GM18505 (cell line): ENCODE measurements around the gene UNC119.
"Not testable (repeated sequence)": the region's sequence is repeated elsewhere in the genome, so short reads cannot be mapped to it uniquely, and the experiment has no call there.

Experiments
- ATAC-seq: cut with Tn5 transposase; IDR thresholded peaks from one replicate; pipeline ENCODE4 v1.9.1; 2021; ENCODE audit not compliant: unreplicated experiment
- POLR2A ChIP-seq: IDR thresholded peaks from 4 replicates; pipeline ENCODE4 v1.6.1; 2011; ENCODE audit warnings: borderline replicate concordance; ENCODE audit not compliant: insufficient read depth, insufficient read length; ENCODE audit errors: extremely low read depth

UNC119 gene

GRCh38 chr17:28529013-28529400 lies 23.4 kb downstream of the UNC119 start:
- no peak for TF ChIP-seq POLR2A
- ATAC-seq: no peak

GRCh38 chr17:28528327-28529012 lies 24.0 kb downstream of the UNC119 start:
- no peak for TF ChIP-seq POLR2A
- ATAC-seq: no peak

GRCh38 chr17:28527859-28528258 lies 24.6 kb downstream of the UNC119 start:
- TF ChIP-seq POLR2A: no peak
- ATAC-seq: no peak

GRCh38 chr17:28527181-28527681 lies 25.2 kb downstream of the UNC119 start:
- TF ChIP-seq POLR2A: no peak
- ATAC-seq: no peak

GRCh38 chr17:28526381-28526780 lies 26.0 kb downstream of the UNC119 start:
- ATAC-seq: no peak
- TF ChIP-seq POLR2A: no peak

- no peak for TF ChIP-seq POLR2A
- no peak for ATAC-seq
Observed at GRCh38 chr17:28524476-28525424, 27.7 kb downstream of the UNC119 start.

- ATAC-seq: no peak
- no peak for TF ChIP-seq POLR2A
Observed at GRCh38 chr17:28523876-28524275, 28.5 kb downstream of the UNC119 start.

- no peak for TF ChIP-seq POLR2A
- no peak for ATAC-seq
Observed at GRCh38 chr17:28523186-28523585, 29.2 kb downstream of the UNC119 start.

- ATAC-seq: not testable (repeated sequence)
Observed at GRCh38 chr17:28522281-28522680, 30.1 kb downstream of the UNC119 start.

- no peak for TF ChIP-seq POLR2A
- no peak for ATAC-seq
Observed at GRCh38 chr17:28521311-28522085, 30.9 kb downstream of the UNC119 start.

GRCh38 chr17:28520687-28521086 lies 31.7 kb downstream of the UNC119 start:
- no peak for ATAC-seq
- no peak for TF ChIP-seq POLR2A

- no peak for ATAC-seq
- no peak for TF ChIP-seq POLR2A
Observed at GRCh38 chr17:28519236-28519635, 33.2 kb downstream of the UNC119 start.

- ATAC-seq: no peak
- no peak for TF ChIP-seq POLR2A
Observed at GRCh38 chr17:28518578-28518977, 33.8 kb downstream of the UNC119 start.
